Peyer's patch (tissue), 4 donors: Measurements from ENCODE around the gene ZNF146.

ENCODE experiments used
- POLR2A ChIP-seq, 2 donors: fragments of 450-650 bp; IDR thresholded peaks; one replicate each; pipeline ENCODE4 v1.5.1; 2017; ENCODE audit warnings: antibody characterized with exemption in 2 of 2, mild to moderate bottlenecking in 2 of 2, moderate library complexity in 2 of 2
- TF ChIP-seq, protein P1 (sequence below), 6 experiments: fragments of 450-650 bp in 4 of 6; fragments of 200-600 bp in 2 of 6; sonication (generic) in 1 of 6; IDR thresholded peaks; one replicate each; pipeline ENCODE4 v1.5.1; 2017 to 2019; ENCODE audit warnings: antibody characterized with exemption in 6 of 6, mild to moderate bottlenecking in 3 of 6, moderate library complexity in 1 of 6

DNA sequence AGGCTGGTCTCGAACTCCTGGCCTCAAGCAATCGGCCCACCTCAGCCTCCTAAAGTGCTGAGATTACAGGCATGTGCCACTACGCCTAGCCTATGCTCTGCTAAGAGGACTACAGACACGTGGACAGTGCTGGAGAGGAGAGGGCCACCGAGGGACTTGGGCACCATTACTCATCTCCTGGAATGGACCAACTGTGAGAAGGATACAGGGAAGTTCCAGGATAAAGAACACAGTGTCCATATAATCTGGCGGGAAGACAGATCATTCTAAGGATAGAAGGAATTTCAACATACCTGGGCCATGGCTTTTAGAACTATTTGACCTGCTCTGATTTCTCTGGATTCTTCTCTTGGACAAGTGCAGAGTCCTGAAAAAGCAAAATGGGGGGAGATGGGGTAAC lies 13.2 kb upstream of the ZNF146 start:
- no peak for TF ChIP-seq POLR2A (IDR thresholded peaks at IDR 0.05)
- TF ChIP-seq, protein P1, sequence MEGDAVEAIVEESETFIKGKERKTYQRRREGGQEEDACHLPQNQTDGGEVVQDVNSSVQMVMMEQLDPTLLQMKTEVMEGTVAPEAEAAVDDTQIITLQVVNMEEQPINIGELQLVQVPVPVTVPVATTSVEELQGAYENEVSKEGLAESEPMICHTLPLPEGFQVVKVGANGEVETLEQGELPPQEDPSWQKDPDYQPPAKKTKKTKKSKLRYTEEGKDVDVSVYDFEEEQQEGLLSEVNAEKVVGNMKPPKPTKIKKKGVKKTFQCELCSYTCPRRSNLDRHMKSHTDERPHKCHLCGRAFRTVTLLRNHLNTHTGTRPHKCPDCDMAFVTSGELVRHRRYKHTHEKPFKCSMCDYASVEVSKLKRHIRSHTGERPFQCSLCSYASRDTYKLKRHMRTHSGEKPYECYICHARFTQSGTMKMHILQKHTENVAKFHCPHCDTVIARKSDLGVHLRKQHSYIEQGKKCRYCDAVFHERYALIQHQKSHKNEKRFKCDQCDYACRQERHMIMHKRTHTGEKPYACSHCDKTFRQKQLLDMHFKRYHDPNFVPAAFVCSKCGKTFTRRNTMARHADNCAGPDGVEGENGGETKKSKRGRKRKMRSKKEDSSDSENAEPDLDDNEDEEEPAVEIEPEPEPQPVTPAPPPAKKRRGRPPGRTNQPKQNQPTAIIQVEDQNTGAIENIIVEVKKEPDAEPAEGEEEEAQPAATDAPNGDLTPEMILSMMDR (IDR thresholded peaks at IDR 0.05) = no peak
